Breast epithelium (tissue), 3 donors: ENCODE data around the gene RBBP5.

Source experiments
- POLR2A ChIP-seq: fragments of 450-650 bp; IDR thresholded peaks from one replicate; pipeline ENCODE4 v1.6.1; 2016; ENCODE audit warnings: antibody characterized with exemption, mild to moderate bottlenecking, moderate library complexity
- TF ChIP-seq, protein P1 (sequence below), 3 donors: fragments of 450-650 bp; IDR thresholded peaks; one replicate each; pipeline ENCODE4 v1.5.1; 2016 to 2017; ENCODE audit warnings: antibody characterized with exemption in 3 of 3, mild to moderate bottlenecking in 3 of 3, moderate library complexity in 3 of 3

DNA sequence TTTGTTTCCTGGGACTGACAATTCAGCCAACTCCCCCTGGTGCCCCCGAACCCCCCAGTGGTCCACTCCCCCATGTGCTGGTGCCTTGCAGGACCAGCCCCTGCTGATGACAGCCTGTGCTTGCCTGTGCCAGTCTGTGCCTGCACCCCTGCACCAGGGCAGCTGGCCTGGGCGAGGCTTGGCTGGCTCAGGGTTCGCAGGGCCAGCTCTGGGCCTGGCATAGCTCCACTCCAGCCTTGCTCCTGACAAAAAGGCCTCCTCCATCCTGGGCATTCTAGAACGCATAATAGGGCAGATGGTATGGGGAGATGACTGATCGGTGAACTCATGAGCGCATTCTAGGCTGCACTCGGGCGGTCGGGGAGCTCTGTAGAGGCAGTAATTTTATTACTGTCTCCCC, 73.4 kb downstream of the RBBP5 start:
- TF ChIP-seq, protein P1, sequence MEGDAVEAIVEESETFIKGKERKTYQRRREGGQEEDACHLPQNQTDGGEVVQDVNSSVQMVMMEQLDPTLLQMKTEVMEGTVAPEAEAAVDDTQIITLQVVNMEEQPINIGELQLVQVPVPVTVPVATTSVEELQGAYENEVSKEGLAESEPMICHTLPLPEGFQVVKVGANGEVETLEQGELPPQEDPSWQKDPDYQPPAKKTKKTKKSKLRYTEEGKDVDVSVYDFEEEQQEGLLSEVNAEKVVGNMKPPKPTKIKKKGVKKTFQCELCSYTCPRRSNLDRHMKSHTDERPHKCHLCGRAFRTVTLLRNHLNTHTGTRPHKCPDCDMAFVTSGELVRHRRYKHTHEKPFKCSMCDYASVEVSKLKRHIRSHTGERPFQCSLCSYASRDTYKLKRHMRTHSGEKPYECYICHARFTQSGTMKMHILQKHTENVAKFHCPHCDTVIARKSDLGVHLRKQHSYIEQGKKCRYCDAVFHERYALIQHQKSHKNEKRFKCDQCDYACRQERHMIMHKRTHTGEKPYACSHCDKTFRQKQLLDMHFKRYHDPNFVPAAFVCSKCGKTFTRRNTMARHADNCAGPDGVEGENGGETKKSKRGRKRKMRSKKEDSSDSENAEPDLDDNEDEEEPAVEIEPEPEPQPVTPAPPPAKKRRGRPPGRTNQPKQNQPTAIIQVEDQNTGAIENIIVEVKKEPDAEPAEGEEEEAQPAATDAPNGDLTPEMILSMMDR (IDR thresholded peaks at IDR 0.05), result no peak
- no peak for TF ChIP-seq POLR2A
